GF-D8 (cell line): ENCODE data around the gene SPOP.
"Not testable (repeated sequence)": the region's sequence is repeated elsewhere in the genome, so short reads cannot be mapped to it uniquely, and the experiment has no call there.

Experiments used
- DNase-seq: peaks from one replicate; lab custom pipeline; 2025; lab: John Stamatoyannopoulos, UW

Gene SPOP

DNA sequence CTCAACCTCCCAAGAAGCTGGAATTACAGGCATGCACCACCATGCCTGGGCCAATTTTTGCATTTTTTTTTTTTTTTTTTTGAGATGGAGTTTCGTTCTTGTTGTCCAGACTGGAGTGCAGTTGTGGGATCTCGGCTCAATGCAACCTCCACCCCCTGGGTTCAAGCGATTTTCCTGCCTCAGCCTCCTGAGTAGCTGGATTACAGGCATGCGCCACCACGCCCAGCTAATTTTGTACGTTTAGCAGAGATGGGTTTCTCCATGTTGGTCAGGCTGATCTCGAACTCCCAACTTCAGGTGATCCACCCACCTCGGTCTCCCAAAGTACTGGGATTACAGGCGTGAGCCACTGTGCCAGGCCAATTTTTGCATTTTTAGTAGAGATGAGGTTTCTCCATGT lies 127.1 kb downstream of the SPOP start:
- DNase-seq: not testable (repeated sequence)

DNA sequence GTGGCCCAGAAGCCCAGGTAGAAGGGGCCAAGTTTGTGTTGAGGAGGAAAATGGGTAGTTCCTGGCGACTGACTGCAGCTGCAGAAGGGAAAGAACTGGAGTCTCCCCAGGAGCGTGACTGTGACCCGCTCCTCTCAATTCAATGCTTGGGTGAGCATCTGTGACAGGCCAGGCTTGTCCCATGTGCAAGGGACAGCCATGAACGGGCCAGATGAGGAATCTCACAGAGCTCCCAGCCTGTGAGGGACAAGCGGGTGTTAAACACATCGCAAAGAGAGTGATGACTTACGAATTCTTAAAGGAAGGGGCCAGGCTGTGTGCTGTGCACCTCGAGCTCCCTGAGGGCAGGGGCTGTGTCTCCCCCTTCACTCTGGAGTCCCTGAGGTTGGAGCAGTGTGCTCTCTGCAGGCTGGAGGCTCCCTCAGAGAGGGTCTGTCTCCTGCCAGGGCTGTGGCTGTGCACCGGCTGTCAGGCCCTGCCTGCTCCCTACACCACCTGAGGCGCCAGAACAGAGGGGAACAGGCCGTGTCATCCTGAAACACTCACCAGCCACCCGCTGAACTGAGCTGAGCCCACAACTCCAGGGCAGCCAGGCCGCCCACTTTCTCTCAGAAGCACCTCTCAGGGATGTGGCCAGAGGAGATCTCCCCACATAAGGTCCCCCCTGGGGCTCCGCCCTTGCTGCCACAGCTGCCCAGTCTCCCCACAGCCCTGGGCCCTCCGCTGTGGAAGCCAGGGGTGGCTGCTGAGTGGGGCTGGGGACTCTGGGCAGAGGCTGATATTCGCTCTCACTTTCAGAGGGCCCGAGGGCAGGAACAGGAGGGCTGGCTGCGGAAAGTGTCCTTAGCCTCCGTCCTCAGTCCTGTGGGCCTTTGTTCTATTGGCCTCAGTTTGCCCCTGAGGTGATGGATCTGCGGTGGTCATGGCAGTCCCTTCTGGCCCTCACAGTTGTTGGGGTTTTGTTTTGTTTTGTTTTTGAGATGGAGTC lies 127.9 kb downstream of the SPOP start:
- no peak for DNase-seq

DNA sequence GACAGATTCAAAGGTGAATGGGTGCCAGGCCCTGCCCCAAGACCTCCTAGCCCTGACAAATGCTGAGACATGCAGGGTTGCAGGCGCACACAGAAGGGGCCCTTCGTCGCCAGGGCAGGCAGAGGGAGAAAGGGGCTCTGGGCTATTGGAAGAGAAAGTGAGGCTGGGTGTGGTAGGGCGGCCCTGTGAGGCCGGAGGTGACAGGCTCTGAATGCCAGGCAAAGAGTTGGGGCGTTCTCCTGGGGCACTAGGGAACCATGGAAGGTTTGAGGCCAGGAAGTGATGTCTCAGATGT lies 128.6 kb downstream of the SPOP start:
- no peak for DNase-seq
